K562 (cell line): ENCODE measurements around the gene SCN1A. TPM values are rescaled to one million over a fixed set of nuclear protein-coding genes. Genes with fewer than 3 reads are reported as not detected.

Experiments
- ATAC-seq: fragments of 200-7000 bp; cut with Tn5 transposase; 3 replicates; pipeline ENCODE4 v1.9.1; 2020; ENCODE audit warnings: moderate library complexity
- BruUV-seq: library from RNA; stranded (reverse); fragments of 400-500 nt; replicated peaks from 2 replicates; lab custom pipeline; 2021; lab: Mats Ljungman, UMichigan
- CTCF ChIA-PET: fragments of 300-600 bp; formaldehyde crosslinking; extraction: SDS; loops from one replicate; lab custom pipeline; 2021; ENCODE audit warnings: low intra/inter-chr PET ratio; lab: Yijun Ruan, JAX
- POLR2A ChIA-PET: fragments of 300-600, 350-650 bp; sonication (Branson Sonifier 250); formaldehyde crosslinking; extraction: SDS; loops from one replicate; lab custom pipeline; 2021; ENCODE audit warnings: antibody characterized with exemption, inconsistent platforms; lab: Yijun Ruan, JAX
- DNase-seq, 4 experiments: peaks; one replicate each; pipeline versions ENCODE4 v3.0.0 to v3.0.0-alpha.2; 2011 to 2018; ENCODE audit warnings: low spot score in 3 of 4, mixed read lengths in 3 of 4; ENCODE audit errors: extremely low read depth in 1 of 4
- FAIRE-seq: peaks from 2 replicates; lab custom pipeline; 2011; peaks lifted over from hg19 to GRCh38; lab: Jason Lieb, UNC
- H2AFZ ChIP-seq: 2 replicates; pipeline ENCODE4 v1.6.0; 2011; ENCODE audit warnings: low read depth, low read length, control low read depth, inconsistent platforms
- H3K27ac ChIP-seq: fragments of 200-600 bp; 3 replicates; pipeline ENCODE4 v1.8.0; 2011; ENCODE audit warnings: low read depth, mild to moderate bottlenecking, control low read depth, inconsistent platforms, low read length, moderate library complexity, mixed read lengths; ENCODE audit errors: extremely low read depth
- H3K27me3 ChIP-seq, 2 experiments: fragments of 300-600 bp in 1 of 2; 2 replicates in 1 of 2; 3 replicates in 1 of 2; pipeline versions ENCODE4 v1.6.0 to v1.8.0; 2011; ENCODE audit warnings: inconsistent platforms in 2 of 2, low read length in 2 of 2, mild to moderate bottlenecking in 1 of 2, mixed read lengths in 1 of 2, moderate library complexity in 1 of 2; ENCODE audit not compliant: control insufficient read depth in 2 of 2, insufficient read depth in 2 of 2
- H3K36me3 ChIP-seq: fragments of 300-600 bp; 3 replicates; pipeline ENCODE4 v1.8.0; 2011; ENCODE audit warnings: mild to moderate bottlenecking, low read length, inconsistent platforms; ENCODE audit not compliant: control insufficient read depth, insufficient read depth
- H3K4me1 ChIP-seq, 2 experiments: fragments of 200-600 bp in 1 of 2; replicated peaks in 1 of 2; 2 replicates in 1 of 2; 3 replicates in 1 of 2; pipeline versions ENCODE4 v1.5.1 to v1.8.0; 2011; ENCODE audit warnings: inconsistent platforms in 2 of 2, low read length in 2 of 2, mild to moderate bottlenecking in 1 of 2, mixed read lengths in 1 of 2, moderate library complexity in 1 of 2; ENCODE audit not compliant: control insufficient read depth in 2 of 2, insufficient read depth in 2 of 2
- H3K4me2 ChIP-seq: 2 replicates; pipeline ENCODE4 v1.6.1; 2011; ENCODE audit warnings: low read length, control low read depth, inconsistent platforms, mixed read lengths; ENCODE audit not compliant: insufficient read depth
- H3K4me3 ChIP-seq: fragments of 200-600 bp; sonication (generic), shearing (Covaris generic); 2 replicates; pipeline ENCODE4 v1.5.1; 2016; ENCODE audit warnings: control low read depth, inconsistent platforms
- H3K79me2 ChIP-seq: fragments of 200-600 bp; 3 replicates; pipeline ENCODE4 v1.8.0; 2011; ENCODE audit warnings: low read length, inconsistent platforms; ENCODE audit not compliant: control insufficient read depth, insufficient read depth
- H3K9ac ChIP-seq, 2 experiments: 2 replicates each; pipeline versions ENCODE4 v1.6.0 to v1.6.1; 2011; ENCODE audit warnings: low read depth in 2 of 2, low read length in 2 of 2, control low read depth in 1 of 2, inconsistent platforms in 1 of 2, mild to moderate bottlenecking in 1 of 2, mixed read lengths in 1 of 2; ENCODE audit not compliant: insufficient read depth in 1 of 2
- H3K9me1 ChIP-seq: one replicate; pipeline ENCODE4 v1.6.0; 2011; ENCODE audit warnings: inconsistent platforms, mild to moderate bottlenecking, low read length, moderate library complexity; ENCODE audit not compliant: control insufficient read depth, insufficient read depth
- H3K9me3 ChIP-seq: replicated peaks from 2 replicates; pipeline ENCODE4 v1.5.1; 2011; ENCODE audit warnings: low read depth, low read length, inconsistent platforms; ENCODE audit not compliant: control insufficient read depth, insufficient read depth
- H4K20me1 ChIP-seq: replicated peaks from 2 replicates; pipeline ENCODE4 v1.6.1; 2011; ENCODE audit warnings: low read length, inconsistent platforms, mixed read lengths; ENCODE audit not compliant: control insufficient read depth, insufficient read depth
- BCL6 ChIP-seq: fragments of 250-450 bp; sonication (Bioruptor Pico); IDR thresholded peaks from 2 replicates; pipeline ENCODE4 v1.4.0; 2020
- CREB3L1 ChIP-seq: fragments of 450-650 bp; IDR thresholded peaks from 2 replicates; pipeline ENCODE4 v1.6.1; 2014; ENCODE audit warnings: low read depth, mild to moderate bottlenecking, moderate library complexity, borderline replicate concordance
- ETV6 ChIP-seq, 3 experiments: fragments of 150-350 bp in 1 of 3; sonication (generic) in 1 of 3; formaldehyde crosslinking in 1 of 3; IDR thresholded peaks; 2 replicates each; pipeline versions ENCODE4 v1.6.1 to v1.8.0; 2014 to 2022; ENCODE audit warnings: borderline replicate concordance in 2 of 3, low read depth in 2 of 3, antibody characterized with exemption in 1 of 3, low read length in 1 of 3, mild to moderate bottlenecking in 1 of 3, missing genetic modification reagents in 1 of 3
- FOXA1 ChIP-seq: fragments of 450-650 bp; IDR thresholded peaks from 2 replicates; pipeline ENCODE4 v1.6.1; 2016; ENCODE audit warnings: mild to moderate bottlenecking, borderline replicate concordance
- FOXM1 ChIP-seq, 2 experiments: fragments of 450-650 bp in 1 of 2; sonication (generic) in 1 of 2; formaldehyde crosslinking in 1 of 2; IDR thresholded peaks; 2 replicates each; pipeline versions ENCODE4 v1.6.1 to v1.9.0; 2017 to 2022; ENCODE audit warnings: low read depth in 2 of 2, mild to moderate bottlenecking in 2 of 2, missing genetic modification reagents in 1 of 2, moderate library complexity in 1 of 2
- JUND ChIP-seq, 2 experiments: IDR thresholded peaks; 2 replicates in 1 of 2; 3 replicates in 1 of 2; pipeline ENCODE4 v1.6.1; 2011; ENCODE audit warnings: borderline replicate concordance in 2 of 2, low read depth in 2 of 2, low read length in 2 of 2, improper control_type of control experiment in 1 of 2, missing biosample characterization in 1 of 2, missing genetic modification characterization in 1 of 2, missing genetic modification reagents in 1 of 2
- MEF2A ChIP-seq: IDR thresholded peaks from 2 replicates; pipeline ENCODE4 v1.6.1; 2011; ENCODE audit warnings: low read depth, mild to moderate bottlenecking, low read length, moderate library complexity; ENCODE audit not compliant: control insufficient read depth
- RBFOX2 ChIP-seq: fragments of 200-400 bp; formaldehyde crosslinking; IDR thresholded peaks from 2 replicates; pipeline ENCODE4 v1.6.1; 2017; ENCODE audit warnings: low read depth, mild to moderate bottlenecking, low read length, moderate library complexity
- SMARCE1 ChIP-seq: fragments of 450-650 bp; IDR thresholded peaks from 2 replicates; pipeline ENCODE4 v1.7.1; 2016; ENCODE audit warnings: mild to moderate bottlenecking
- XRCC4 ChIP-seq: IDR thresholded peaks from one replicate; pipeline ENCODE4 v1.6.1; 2011; ENCODE audit not compliant: insufficient read depth, insufficient read length; ENCODE audit errors: extremely low read depth
- ZBTB1 ChIP-seq: sonication (generic); formaldehyde crosslinking; IDR thresholded peaks from 2 replicates; pipeline ENCODE4 v1.8.1; 2023; ENCODE audit warnings: missing genetic modification reagents, low read depth, mild to moderate bottlenecking, borderline replicate concordance
- ZFX ChIP-seq: sonication (generic); formaldehyde crosslinking; IDR thresholded peaks from 2 replicates; pipeline ENCODE4 v1.8.0; 2022; ENCODE audit warnings: mild to moderate bottlenecking, missing genetic modification reagents, moderate library complexity
- ZKSCAN1 ChIP-seq: fragments of 150-350 bp; IDR thresholded peaks from 2 replicates; pipeline ENCODE4 v1.6.1; 2016; ENCODE audit warnings: low read depth, low read length
- ZNF436 ChIP-seq: fragments of 250-450, 450-650 bp; sonication (Bioruptor Pico); formaldehyde crosslinking; IDR thresholded peaks from 2 replicates; pipeline ENCODE4 v1.7.0; 2020; ENCODE audit warnings: mild to moderate bottlenecking
- WGBS: fragments of 100-300 bp; shearing (Covaris generic); methylation state at CpG from one replicate; pipeline ENCODE4 v1.1.6; 2016; ENCODE audit warnings: low coverage, mixed read lengths; ENCODE audit not compliant: insufficient coverage; ENCODE audit errors: missing lambda C conversion rate; 5-methylcytosine and 5-hydroxymethylcytosine counted together
- in situ Hi-C: fragments of 300-500 bp; cut with MboI; formaldehyde crosslinking; loops from 4 replicates; pipeline ENCODE4 v1.15.0; 2018; ENCODE audit warnings: inconsistent platforms, mixed read lengths
- intact Hi-C: fragments of 100-400 bp; cut with micrococcal nuclease; formaldehyde crosslinking; loops from 2 replicates; pipeline ENCODE4 v1.14.2; 2022
- polyA plus RNA-seq, 8 experiments: library from polyadenylated mRNA; depleted of rRNA in 4 of 8; stranded (reverse) in 5 of 8; unstranded in 3 of 8; fragments of >200 nt; fragmentation: Nextera tagmentation in 2 of 8; fragmentation: Illumina TruSeq in 1 of 8; extraction: Ambion mirVana in 2 of 8; extraction: Trizol in 1 of 8; gene quantifications; 2 replicates each; pipeline versions ENCODE4 v1.2.1 to v1.2.3, GENCODE V29; 2011 to 2014; ENCODE audit warnings: inconsistent platforms in 1 of 8, missing spikeins in 1 of 8
- total RNA-seq, 7 experiments: library from RNA; depleted of rRNA in 6 of 7; stranded (reverse); fragments of >200 nt in 6 of 7; fragmentation: Illumina TruSeq in 2 of 7; extraction: Trizol in 2 of 7; gene quantifications; 2 replicates each; pipeline versions ENCODE4 v1.2.1 to v1.2.3, GENCODE V29; 2011 to 2021; ENCODE audit warnings: low replicate concordance in 1 of 7
- TF ChIP-seq, protein P1 (sequence below), 3 experiments: fragments of 200-800 bp in 1 of 3; fragments of 250-450 bp in 1 of 3; fragments of 450-650 bp in 1 of 3; sonication (Bioruptor Pico) in 1 of 3; sonication (Bioruptor generic) in 1 of 3; formaldehyde crosslinking in 1 of 3; IDR thresholded peaks; 2 replicates each; pipeline versions ENCODE4 v1.6.1 to v1.8.0; 2016 to 2022; ENCODE audit warnings: mild to moderate bottlenecking in 2 of 3, missing genetic modification characterization in 2 of 3, missing compliant biosample characterization in 1 of 3, moderate library complexity in 1 of 3

The SCN1A gene
- total and polyA plus RNA-seq, 9 of the 15 experiments (the other 6 are each of a cell fraction or from before 2014, with no cell fraction given): not detected

- Histone ChIP-seq H3K4me1 (no peaks in the 10 kb centered on the region), H3K9ac (no peak overlapping the region), H3K36me3 (no peaks in the 10 kb centered on the region), H3K79me2 (no peaks in the 10 kb centered on the region), H3K27ac (no peak overlapping the region), H3K9me1 (no peaks in the 10 kb centered on the region), H3K4me2 (no peak overlapping the region), H3K9me3 (no peaks in the 10 kb centered on the region), H2AFZ (no peak overlapping the region), H4K20me1 (no peaks in the 10 kb centered on the region), H3K27me3 (no peaks in the 10 kb centered on the region), H3K4me3 (no peak overlapping the region)
- POLR2A ChIA-PET: interaction anchor here (0.7 kb wide), 1 partner anchor 362 kb away, joined by 3 read pairs; no protein-coding TSS in a partner anchor
- in situ Hi-C loops (no loop called here), intact Hi-C loops (no loop called here)
- whole genome bisulfite sequencing: 0% methylated on average over 7 of the region's 7 CpGs
- no peak for DNase-seq
- no peak; the same call in 2 of the 3 replicates for ATAC-seq
- CTCF ChIA-PET: no interaction called here
- no TSS peak for BruUV-seq
- no peak for FAIRE-seq
- TF ChIP-seq CREB3L1 (no peak), ZBTB1 (CRISPR knock-in tag) (no peak), FOXM1 (IDR thresholded peaks at IDR 0.05; ENCODE audit: low read depth) (no peak), FOXM1 (CRISPR knock-in tag; IDR thresholded peaks at IDR 0.05; ENCODE audit: low read depth) (no peak), ZNF436 (no peak), FOXA1 (no peak), ETV6 (IDR thresholded peaks at IDR 0.05; ENCODE audit: borderline replicate concordance in 1 of 2, low read depth in 2 of 2, low read length in 1 of 2) (no peak), ETV6 (CRISPR knock-in tag; IDR thresholded peaks at IDR 0.05; ENCODE audit: borderline replicate concordance) (no peak), MEF2A (no peak), XRCC4 (no peak), ZFX (CRISPR knock-in tag) (no peak), JUND (IDR thresholded peaks at IDR 0.05; ENCODE audit: borderline replicate concordance, low read depth, low read length) (no peak), JUND (tag; IDR thresholded peaks at IDR 0.05; ENCODE audit: borderline replicate concordance, low read depth, low read length) (no peak), RBFOX2 (no peak), SMARCE1 (no peak), ZKSCAN1 (no peak), BCL6 (no peak)
- TF ChIP-seq, protein P1, sequence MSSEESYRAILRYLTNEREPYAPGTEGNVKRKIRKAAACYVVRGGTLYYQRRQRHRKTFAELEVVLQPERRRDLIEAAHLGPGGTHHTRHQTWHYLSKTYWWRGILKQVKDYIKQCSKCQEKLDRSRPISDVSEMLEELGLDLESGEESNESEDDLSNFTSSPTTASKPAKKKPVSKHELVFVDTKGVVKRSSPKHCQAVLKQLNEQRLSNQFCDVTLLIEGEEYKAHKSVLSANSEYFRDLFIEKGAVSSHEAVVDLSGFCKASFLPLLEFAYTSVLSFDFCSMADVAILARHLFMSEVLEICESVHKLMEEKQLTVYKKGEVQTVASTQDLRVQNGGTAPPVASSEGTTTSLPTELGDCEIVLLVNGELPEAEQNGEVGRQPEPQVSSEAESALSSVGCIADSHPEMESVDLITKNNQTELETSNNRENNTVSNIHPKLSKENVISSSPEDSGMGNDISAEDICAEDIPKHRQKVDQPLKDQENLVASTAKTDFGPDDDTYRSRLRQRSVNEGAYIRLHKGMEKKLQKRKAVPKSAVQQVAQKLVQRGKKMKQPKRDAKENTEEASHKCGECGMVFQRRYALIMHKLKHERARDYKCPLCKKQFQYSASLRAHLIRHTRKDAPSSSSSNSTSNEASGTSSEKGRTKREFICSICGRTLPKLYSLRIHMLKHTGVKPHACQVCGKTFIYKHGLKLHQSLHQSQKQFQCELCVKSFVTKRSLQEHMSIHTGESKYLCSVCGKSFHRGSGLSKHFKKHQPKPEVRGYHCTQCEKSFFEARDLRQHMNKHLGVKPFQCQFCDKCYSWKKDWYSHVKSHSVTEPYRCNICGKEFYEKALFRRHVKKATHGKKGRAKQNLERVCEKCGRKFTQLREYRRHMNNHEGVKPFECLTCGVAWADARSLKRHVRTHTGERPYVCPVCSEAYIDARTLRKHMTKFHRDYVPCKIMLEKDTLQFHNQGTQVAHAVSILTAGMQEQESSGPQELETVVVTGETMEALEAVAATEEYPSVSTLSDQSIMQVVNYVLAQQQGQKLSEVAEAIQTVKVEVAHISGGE (CRISPR knock-in tag; IDR thresholded peaks at IDR 0.05): no peak
These were observed 20.9 kb upstream of the SCN1A start for GRCh38 chr2:166148500-166149400.
